ENCODE measurements around the gene SPRR2E.
"Not testable (repeated sequence)": the region's sequence is repeated elsewhere in the genome, so short reads cannot be mapped to it uniquely, and the experiment has no call there.

SPRR2E gene

GRCh38 chr1:153119491-153119971 lies 25.2 kb upstream of the SPRR2E start:
- no peak overlapping the region for H3K27ac ChIP-seq

GRCh38 chr1:153115264-153115663 lies 20.9 kb upstream of the SPRR2E start:
- H3K27ac ChIP-seq, H3K27me3 ChIP-seq, H3K36me3 ChIP-seq, H3K4me3 ChIP-seq, H4K20me1 ChIP-seq, H3K4me2 ChIP-seq, H3K9me3 ChIP-seq, H3K9ac ChIP-seq, H3K4me1 ChIP-seq: not testable (repeated sequence)

More at GRCh38 chr1:153119491-153119971, 25.2 kb upstream of the SPRR2E start:
- no peaks in the 10 kb centered on the region for H3K27me3 ChIP-seq
- peaks cover 38% of the 10 kb centered on the region for H3K4me1 ChIP-seq
- no peak overlapping the region for H3K4me3 ChIP-seq
- no peak overlapping the region for H3K4me2 ChIP-seq
- H4K20me1 ChIP-seq, result no peaks in the 10 kb centered on the region
- no peak overlapping the region for H3K9ac ChIP-seq
- TF ChIP-seq Cebpa-rat (IDR thresholded peaks at IDR 0.05), result no peak
- no peaks in the 10 kb centered on the region for H3K36me3 ChIP-seq
- H3K9me3 ChIP-seq, result peaks cover 15% of the 10 kb centered on the region

GRCh38 chr1:153113416-153113815 lies 19.1 kb upstream of the SPRR2E start, which contains the start of gene SPRR2F:
Gene SPRR2F (minus strand): TSS chr1:153113516. CDS start chr1:153112733, 783 bp downstream.
- Histone ChIP-seq H4K20me1 (no peaks in the 10 kb centered on the region), H3K36me3 (no peaks in the 10 kb centered on the region), H3K4me1 (peaks cover 3% of the 10 kb centered on the region; the same call in 1 of the 2 replicates), H3K27ac (no peak within 1 kb of the TSS), H3K4me3 (no peak within 1 kb of the TSS), H3K9ac (no peak within 1 kb of the TSS), H3K9me3 (no peaks in the 10 kb centered on the region), H3K27me3 (no peaks in the 10 kb centered on the region), H3K4me2 (no peak within 1 kb of the TSS)
- no peak for TF ChIP-seq Cebpa-rat (IDR thresholded peaks at IDR 0.05)

GRCh38 chr1:153112454-153112853 lies 18.1 kb upstream of the SPRR2E start:
- not testable (repeated sequence) for H4K20me1 ChIP-seq, H3K9me3 ChIP-seq, H3K36me3 ChIP-seq, H3K4me1 ChIP-seq, H3K4me2 ChIP-seq, H3K4me3 ChIP-seq, H3K27me3 ChIP-seq, H3K9ac ChIP-seq, H3K27ac ChIP-seq

- Histone ChIP-seq H3K4me3 (no peak overlapping the region), H3K9me3 (no peaks in the 10 kb centered on the region; the same call in 1 of the 2 replicates), H3K4me2 (no peak overlapping the region), H3K4me1 (no peaks in the 10 kb centered on the region), H3K27me3 (no peaks in the 10 kb centered on the region), H3K27ac (no peak overlapping the region), H4K20me1 (no peaks in the 10 kb centered on the region), H3K9ac (no peak overlapping the region), H3K36me3 (no peaks in the 10 kb centered on the region)
- no peak for TF ChIP-seq Cebpa-rat (IDR thresholded peaks at IDR 0.05)
These were observed 5.9 kb upstream of the SPRR2E start for GRCh38 chr1:153100245-153100644.

GRCh38 chr1:153099461-153100045 lies 5.2 kb upstream of the SPRR2E start:
- Histone ChIP-seq H3K27ac (no peak overlapping the region), H4K20me1 (no peaks in the 10 kb centered on the region), H3K27me3 (no peaks in the 10 kb centered on the region), H3K4me1 (no peaks in the 10 kb centered on the region), H3K4me2 (no peak overlapping the region), H3K9ac (no peak overlapping the region), H3K9me3 (no peaks in the 10 kb centered on the region), H3K4me3 (no peak overlapping the region), H3K36me3 (no peaks in the 10 kb centered on the region)
- no peak for TF ChIP-seq Cebpa-rat (IDR thresholded peaks at IDR 0.05)

- no peak overlapping the region for H3K9ac ChIP-seq
- H3K27me3 ChIP-seq, result no peaks in the 10 kb centered on the region
- H3K4me2 ChIP-seq, result no peak overlapping the region
- H3K9me3 ChIP-seq, result 0 out of 2 replicates have a peak, but pooled peaks cover 6% of the 10 kb centered on the region
- no peaks in the 10 kb centered on the region for H4K20me1 ChIP-seq
- no peak for TF ChIP-seq Cebpa-rat (IDR thresholded peaks at IDR 0.05)
- H3K27ac ChIP-seq, result no peak overlapping the region
- peaks cover 7% of the 10 kb centered on the region; the same call in 1 of the 2 replicates for H3K4me1 ChIP-seq
- H3K4me3 ChIP-seq, result no peak overlapping the region
- H3K36me3 ChIP-seq, result no peaks in the 10 kb centered on the region
These were observed 1.4 kb upstream of the SPRR2E start for GRCh38 chr1:153095764-153096163.

GRCh38 chr1:153087652-153088051 lies 6.7 kb downstream of the SPRR2E start:
- H3K4me1 ChIP-seq, result peaks cover 25% of the 10 kb centered on the region
- H3K9ac ChIP-seq, result no peak overlapping the region
- H3K4me2 ChIP-seq, result no peak overlapping the region
- peaks cover 45% of the 10 kb centered on the region for H3K9me3 ChIP-seq
- no peak overlapping the region for H3K4me3 ChIP-seq
- TF ChIP-seq Cebpa-rat (IDR thresholded peaks at IDR 0.05), result no peak
- no peaks in the 10 kb centered on the region for H3K36me3 ChIP-seq
- H4K20me1 ChIP-seq, result no peaks in the 10 kb centered on the region
- H3K27ac ChIP-seq, result no peak overlapping the region
- H3K27me3 ChIP-seq, result no peaks in the 10 kb centered on the region

- Histone ChIP-seq H3K4me1 (peaks cover 11% of the 10 kb centered on the region; the same call in 1 of the 2 replicates), H3K9ac (no peak overlapping the region), H3K36me3 (no peaks in the 10 kb centered on the region), H4K20me1 (no peaks in the 10 kb centered on the region), H3K4me3 (no peak overlapping the region), H3K9me3 (peaks cover 15% of the 10 kb centered on the region), H3K4me2 (no peak overlapping the region), H3K27ac (no peak overlapping the region), H3K27me3 (no peaks in the 10 kb centered on the region)
- no peak for TF ChIP-seq Cebpa-rat (IDR thresholded peaks at IDR 0.05)
These were observed 12.6 kb downstream of the SPRR2E start for GRCh38 chr1:153081736-153082135.

GRCh38 chr1:153072806-153073726 lies 21.3 kb downstream of the SPRR2E start:
- Histone ChIP-seq H3K9ac (no peak overlapping the region), H4K20me1 (no peaks in the 10 kb centered on the region), H3K9me3 (no peaks in the 10 kb centered on the region), H3K4me1 (no peaks in the 10 kb centered on the region), H3K36me3 (no peaks in the 10 kb centered on the region), H3K4me2 (no peak overlapping the region), H3K27me3 (no peaks in the 10 kb centered on the region), H3K4me3 (no peak overlapping the region), H3K27ac (no peak overlapping the region)
- no peak for TF ChIP-seq Cebpa-rat (IDR thresholded peaks at IDR 0.05)
